MM.1S (cell line): ENCODE measurements around the gene PSMA7.

Experiments used
- DNase-seq: peaks from one replicate; pipeline ENCODE4 v3.0.0-alpha.2; 2015
- H2AFZ ChIP-seq: fragments of 300-600 bp; sonication (generic); 2 replicates; pipeline ENCODE4 v1.6.0; 2016; ENCODE audit warnings: antibody characterized with exemption, low read length
- H3F3A ChIP-seq: fragments of 300-600 bp; sonication (generic); 2 replicates; pipeline ENCODE4 v1.6.1; 2016; ENCODE audit warnings: mild to moderate bottlenecking, antibody characterized with exemption, low read length, moderate library complexity, mixed read lengths; ENCODE audit not compliant: insufficient read depth
- H3K27ac ChIP-seq: fragments of 300-600 bp; sonication (generic); 2 replicates; pipeline ENCODE4 v1.5.1; 2016; ENCODE audit warnings: mild to moderate bottlenecking, low read length
- H3K27me3 ChIP-seq: fragments of 300-600 bp; sonication (generic); replicated peaks from 2 replicates; pipeline ENCODE4 v1.6.0; 2016; ENCODE audit warnings: low read length; ENCODE audit not compliant: insufficient read depth
- H3K36me3 ChIP-seq: fragments of 300-600 bp; sonication (generic); replicated peaks from 2 replicates; pipeline ENCODE4 v1.6.1; 2016; ENCODE audit warnings: mild to moderate bottlenecking, low read length, mixed read lengths; ENCODE audit not compliant: insufficient read depth
- H3K4me1 ChIP-seq: fragments of 300-600 bp; sonication (generic); 2 replicates; pipeline ENCODE4 v1.6.1; 2016; ENCODE audit warnings: low read length, mixed read lengths
- H3K4me2 ChIP-seq: fragments of 300-600 bp; sonication (generic); 2 replicates; pipeline ENCODE4 v1.6.0; 2016; ENCODE audit warnings: low read depth, low read length
- H3K4me3 ChIP-seq: fragments of 300-600 bp; sonication (generic); 2 replicates; pipeline ENCODE4 v1.5.1; 2016; ENCODE audit warnings: low read length, mixed read lengths
- H3K79me2 ChIP-seq: fragments of 300-600 bp; sonication (generic); 2 replicates; pipeline ENCODE4 v1.6.1; 2016; ENCODE audit warnings: mixed run types, low read length, mixed read lengths
- H3K9ac ChIP-seq: fragments of 300-600 bp; sonication (generic); 2 replicates; pipeline ENCODE4 v1.6.1; 2016; ENCODE audit warnings: low read length, mixed read lengths
- H3K9me2 ChIP-seq: fragments of 300-600 bp; sonication (generic); replicated peaks from 2 replicates; pipeline ENCODE4 v1.6.1; 2016; ENCODE audit warnings: mild to moderate bottlenecking, low read length, mixed read lengths; ENCODE audit not compliant: insufficient read depth
- H3K9me3 ChIP-seq: fragments of 300-600 bp; sonication (generic); replicated peaks from 2 replicates; pipeline ENCODE4 v1.6.1; 2016; ENCODE audit warnings: mild to moderate bottlenecking, low read length, mixed read lengths; ENCODE audit not compliant: insufficient read depth
- H4K20me1 ChIP-seq: fragments of 300-600 bp; sonication (generic); 2 replicates; pipeline ENCODE4 v1.6.1; 2016; ENCODE audit warnings: mild to moderate bottlenecking, low read length, moderate library complexity, mixed read lengths; ENCODE audit not compliant: insufficient read depth
- EZH2 ChIP-seq: fragments of 300-600 bp; sonication (generic); optimal IDR thresholded peaks from 2 replicates; pipeline ENCODE3; 2017; ENCODE audit warnings: low read depth, mild to moderate bottlenecking, antibody characterized with exemption, low read length, mixed read lengths
- EZH2phosphoT487 ChIP-seq: fragments of 300-600 bp; sonication (generic); IDR thresholded peaks from 2 replicates; pipeline ENCODE4 v1.6.1; 2018; ENCODE audit warnings: antibody characterized with exemption, low read length
- TF ChIP-seq, protein P1 (sequence below): fragments of 300-600 bp; sonication (generic); IDR thresholded peaks from 2 replicates; pipeline ENCODE4 v1.5.1; 2016; ENCODE audit warnings: antibody characterized with exemption, low read length, mixed read lengths

The PSMA7 gene

DNA sequence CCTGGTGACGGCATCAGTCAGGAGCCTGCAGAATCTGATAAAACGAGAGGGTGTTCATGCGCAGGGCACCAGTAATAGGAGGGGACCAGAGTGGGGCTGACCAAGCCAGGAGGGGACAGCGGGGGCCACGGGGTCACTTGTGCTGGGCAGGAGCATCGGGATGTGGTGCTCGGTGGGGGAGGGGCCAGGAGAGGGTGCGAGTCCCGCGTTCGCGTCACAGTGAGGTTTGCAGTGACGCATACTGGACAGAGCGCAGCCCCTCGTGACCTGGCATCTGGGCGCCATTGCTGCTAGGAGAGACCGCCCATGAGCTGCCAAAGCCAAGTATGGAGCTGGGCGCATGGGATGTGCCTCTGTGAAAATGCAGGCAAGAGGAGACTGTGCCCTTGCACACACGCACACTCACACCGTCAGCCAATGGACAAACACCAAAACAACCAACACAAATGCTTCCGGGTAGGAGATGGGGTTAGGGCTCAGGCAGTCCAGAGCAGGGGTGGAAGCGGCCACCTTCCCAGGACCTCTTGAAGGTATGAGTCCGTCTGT is 25.8 kb upstream of the PSMA7 start:
- Histone ChIP-seq H3K27ac (no peak overlapping the region), H3K4me3 (no peak overlapping the region), H3K9me3 (no peaks in the 10 kb centered on the region), H3K9ac (no peak overlapping the region), H3F3A (no peaks in the 10 kb centered on the region), H2AFZ (no peak overlapping the region), H3K36me3 (no peaks in the 10 kb centered on the region), H3K4me2 (no peak overlapping the region), H4K20me1 (no peaks in the 10 kb centered on the region), H3K4me1 (no peaks in the 10 kb centered on the region), H3K79me2 (no peaks in the 10 kb centered on the region), H3K9me2 (no peaks in the 10 kb centered on the region), H3K27me3 (no peaks in the 10 kb centered on the region)
- TF ChIP-seq, protein P1, sequence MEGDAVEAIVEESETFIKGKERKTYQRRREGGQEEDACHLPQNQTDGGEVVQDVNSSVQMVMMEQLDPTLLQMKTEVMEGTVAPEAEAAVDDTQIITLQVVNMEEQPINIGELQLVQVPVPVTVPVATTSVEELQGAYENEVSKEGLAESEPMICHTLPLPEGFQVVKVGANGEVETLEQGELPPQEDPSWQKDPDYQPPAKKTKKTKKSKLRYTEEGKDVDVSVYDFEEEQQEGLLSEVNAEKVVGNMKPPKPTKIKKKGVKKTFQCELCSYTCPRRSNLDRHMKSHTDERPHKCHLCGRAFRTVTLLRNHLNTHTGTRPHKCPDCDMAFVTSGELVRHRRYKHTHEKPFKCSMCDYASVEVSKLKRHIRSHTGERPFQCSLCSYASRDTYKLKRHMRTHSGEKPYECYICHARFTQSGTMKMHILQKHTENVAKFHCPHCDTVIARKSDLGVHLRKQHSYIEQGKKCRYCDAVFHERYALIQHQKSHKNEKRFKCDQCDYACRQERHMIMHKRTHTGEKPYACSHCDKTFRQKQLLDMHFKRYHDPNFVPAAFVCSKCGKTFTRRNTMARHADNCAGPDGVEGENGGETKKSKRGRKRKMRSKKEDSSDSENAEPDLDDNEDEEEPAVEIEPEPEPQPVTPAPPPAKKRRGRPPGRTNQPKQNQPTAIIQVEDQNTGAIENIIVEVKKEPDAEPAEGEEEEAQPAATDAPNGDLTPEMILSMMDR: no peak
- TF ChIP-seq EZH2: no peak
- no peak for TF ChIP-seq EZH2phosphoT487
- no peak for DNase-seq

DNA sequence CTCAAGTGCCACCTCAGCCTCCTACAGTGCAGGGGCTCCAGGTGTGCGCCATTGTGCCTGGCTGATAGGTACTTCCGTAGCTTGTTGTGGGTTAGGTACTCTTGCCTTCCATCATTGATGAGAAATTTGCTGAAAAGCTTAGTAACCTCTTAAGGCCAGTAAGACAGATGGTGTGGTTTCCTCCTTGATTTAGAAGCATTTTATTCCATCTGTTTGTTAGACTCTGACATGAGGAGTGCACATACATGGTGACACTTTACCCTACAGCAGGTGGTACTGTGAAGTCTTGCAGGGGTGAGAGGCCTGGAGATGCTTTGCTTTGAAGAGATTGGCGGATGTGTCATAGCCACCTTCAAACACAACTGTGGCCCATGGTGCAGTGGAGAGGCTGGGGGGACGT is 24.9 kb upstream of the PSMA7 start:
- Histone ChIP-seq H3K9me3 (no peaks in the 10 kb centered on the region), H3K27me3 (no peaks in the 10 kb centered on the region), H3K4me1 (no peaks in the 10 kb centered on the region), H3K79me2 (no peaks in the 10 kb centered on the region), H3K4me2 (no peak overlapping the region), H3K4me3 (no peak overlapping the region), H3K36me3 (no peaks in the 10 kb centered on the region), H3K27ac (no peak overlapping the region), H4K20me1 (no peaks in the 10 kb centered on the region), H3K9me2 (no peaks in the 10 kb centered on the region), H3F3A (no peaks in the 10 kb centered on the region), H2AFZ (no peak overlapping the region), H3K9ac (no peak overlapping the region)
- TF ChIP-seq EZH2phosphoT487 (no peak), EZH2 (no peak)
- TF ChIP-seq, protein P1: no peak
- DNase-seq: no peak

DNA sequence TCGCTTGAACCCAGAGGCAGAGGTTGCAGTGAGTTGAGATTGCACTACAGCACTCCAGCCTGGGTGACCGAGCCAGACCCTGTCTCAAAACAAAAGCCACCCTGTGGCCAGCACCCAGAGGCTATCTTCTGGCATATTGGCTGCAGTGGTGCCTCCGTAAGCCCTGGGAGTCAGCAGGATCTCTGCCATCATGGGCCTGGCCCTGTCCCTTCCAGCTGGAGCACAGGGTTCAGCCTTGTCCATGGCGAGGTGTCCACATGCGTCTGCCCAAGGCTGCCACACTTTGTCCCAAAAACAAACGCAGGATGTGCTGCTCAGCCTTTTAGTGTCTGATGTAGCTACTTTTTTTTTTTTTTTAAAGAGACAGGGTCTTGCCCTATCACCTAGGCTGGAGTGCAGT is 24.3 kb upstream of the PSMA7 start:
- Histone ChIP-seq H3K36me3 (no peaks in the 10 kb centered on the region), H3K4me2 (no peak overlapping the region), H3K27ac (no peak overlapping the region), H2AFZ (no peak overlapping the region), H3K9ac (no peak overlapping the region), H3K79me2 (no peaks in the 10 kb centered on the region), H3K9me3 (no peaks in the 10 kb centered on the region), H3K4me1 (no peaks in the 10 kb centered on the region), H3K4me3 (no peak overlapping the region), H3K27me3 (no peaks in the 10 kb centered on the region), H4K20me1 (no peaks in the 10 kb centered on the region), H3K9me2 (no peaks in the 10 kb centered on the region), H3F3A (no peaks in the 10 kb centered on the region)
- no peak for TF ChIP-seq EZH2
- TF ChIP-seq EZH2phosphoT487: no peak
- TF ChIP-seq, protein P1: no peak
- DNase-seq: no peak
